ENCODE data around the gene ROR2.

The ROR2 gene

GRCh38 chr9:91837981-91838731 is 111.9 kb downstream of the ROR2 start:
- no peak for DNase-seq

GRCh38 chr9:91836515-91836914 is 113.5 kb downstream of the ROR2 start:
- DNase-seq, result no peak

GRCh38 chr9:91835632-91836031 is 114.4 kb downstream of the ROR2 start:
- no peak for DNase-seq

- DNase-seq, result no peak
Measured at GRCh38 chr9:91835216-91835615, 114.8 kb downstream of the ROR2 start.

GRCh38 chr9:91834740-91835139 is 115.3 kb downstream of the ROR2 start:
- no peak for DNase-seq

GRCh38 chr9:91833878-91834255 is 116.2 kb downstream of the ROR2 start:
- DNase-seq, result no peak

GRCh38 chr9:91833096-91833877 is 116.7 kb downstream of the ROR2 start:
- DNase-seq, result no peak

- no peak for DNase-seq
Measured at GRCh38 chr9:91832322-91832721, 117.7 kb downstream of the ROR2 start.

GRCh38 chr9:91825866-91826265 is 124.2 kb downstream of the ROR2 start:
- no peak for DNase-seq

- DNase-seq, result no peak
Measured at GRCh38 chr9:91825422-91825821, 124.6 kb downstream of the ROR2 start.

- DNase-seq, result no peak
Measured at GRCh38 chr9:91824601-91825305, 125.3 kb downstream of the ROR2 start.

- DNase-seq, result no peak
Measured at GRCh38 chr9:91824151-91824550, 125.9 kb downstream of the ROR2 start.

GRCh38 chr9:91820949-91821880 is 128.8 kb downstream of the ROR2 start:
- DNase-seq, result no peak

- DNase-seq, result no peak
Measured at GRCh38 chr9:91820126-91820750, 129.8 kb downstream of the ROR2 start.

- DNase-seq, result no peak
Measured at GRCh38 chr9:91818647-91819403, 131.2 kb downstream of the ROR2 start.

GRCh38 chr9:91818225-91818585 is 131.8 kb downstream of the ROR2 start:
- DNase-seq, result no peak

GRCh38 chr9:91817493-91818224 is 132.4 kb downstream of the ROR2 start:
- DNase-seq, result no peak

- DNase-seq, result no peak
Measured at GRCh38 chr9:91817106-91817492, 132.9 kb downstream of the ROR2 start.

GRCh38 chr9:91816356-91816755 is 133.7 kb downstream of the ROR2 start:
- DNase-seq, result no peak

GRCh38 chr9:91815896-91816295 is 134.1 kb downstream of the ROR2 start:
- DNase-seq, result no peak

- DNase-seq, result no peak
Measured at GRCh38 chr9:91814753-91815152, 135.3 kb downstream of the ROR2 start.

All from activated CD4-positive, alpha-beta T cell treated with anti-CD3 and anti-CD28 coated beads for 4 hours (primary cell).